Neural cell (in vitro differentiated cells): ENCODE data around the gene ACHE.

Source experiments
- EP300 ChIP-seq: fragments of 450-650 bp; conservative IDR thresholded peaks from 2 replicates; pipeline ENCODE4 v1.6.1; 2014; ENCODE audit warnings: antibody characterized with exemption, mild to moderate bottlenecking, moderate library complexity; ENCODE audit not compliant: poor library complexity, severe bottlenecking
- EZH2 ChIP-seq: fragments of 200-600, 300-800 bp; shearing (Covaris generic), sonication (generic); IDR thresholded peaks from 2 replicates; pipeline ENCODE4 v1.6.1; 2014; ENCODE audit warnings: antibody characterized with exemption, low read length, borderline replicate concordance, mild to moderate bottlenecking; ENCODE audit not compliant: insufficient read depth, poor library complexity, severe bottlenecking
- MXI1 ChIP-seq: fragments of 450-650 bp; conservative IDR thresholded peaks from 2 replicates; pipeline ENCODE4 v1.6.1; 2014; ENCODE audit warnings: antibody characterized with exemption, mild to moderate bottlenecking; ENCODE audit not compliant: poor library complexity, severe bottlenecking
- POLR2AphosphoS5 ChIP-seq: IDR thresholded peaks from 2 replicates; pipeline ENCODE4 v1.6.1; 2012
- RAD21 ChIP-seq: fragments of 450-650 bp; conservative IDR thresholded peaks from 2 replicates; pipeline ENCODE4 v1.6.1; 2014; ENCODE audit warnings: antibody characterized with exemption, mild to moderate bottlenecking, moderate library complexity
- SMC3 ChIP-seq: fragments of 450-650 bp; conservative IDR thresholded peaks from 2 replicates; pipeline ENCODE4 v1.6.1; 2014; ENCODE audit warnings: antibody characterized with exemption, mild to moderate bottlenecking, moderate library complexity; ENCODE audit not compliant: poor library complexity
- TAF1 ChIP-seq: IDR thresholded peaks from 2 replicates; pipeline ENCODE4 v1.6.1; 2012; ENCODE audit warnings: low read depth
- TF ChIP-seq, protein P1 (sequence below): fragments of 450-650 bp; IDR thresholded peaks from 2 replicates; pipeline ENCODE4 v1.5.1; 2014; ENCODE audit warnings: antibody characterized with exemption, mild to moderate bottlenecking, moderate library complexity; ENCODE audit not compliant: poor library complexity, severe bottlenecking

GRCh38 chr7:100901921-100902332 is 6.2 kb upstream of the ACHE start:
- TF ChIP-seq EP300: no peak
- TF ChIP-seq, protein P1, sequence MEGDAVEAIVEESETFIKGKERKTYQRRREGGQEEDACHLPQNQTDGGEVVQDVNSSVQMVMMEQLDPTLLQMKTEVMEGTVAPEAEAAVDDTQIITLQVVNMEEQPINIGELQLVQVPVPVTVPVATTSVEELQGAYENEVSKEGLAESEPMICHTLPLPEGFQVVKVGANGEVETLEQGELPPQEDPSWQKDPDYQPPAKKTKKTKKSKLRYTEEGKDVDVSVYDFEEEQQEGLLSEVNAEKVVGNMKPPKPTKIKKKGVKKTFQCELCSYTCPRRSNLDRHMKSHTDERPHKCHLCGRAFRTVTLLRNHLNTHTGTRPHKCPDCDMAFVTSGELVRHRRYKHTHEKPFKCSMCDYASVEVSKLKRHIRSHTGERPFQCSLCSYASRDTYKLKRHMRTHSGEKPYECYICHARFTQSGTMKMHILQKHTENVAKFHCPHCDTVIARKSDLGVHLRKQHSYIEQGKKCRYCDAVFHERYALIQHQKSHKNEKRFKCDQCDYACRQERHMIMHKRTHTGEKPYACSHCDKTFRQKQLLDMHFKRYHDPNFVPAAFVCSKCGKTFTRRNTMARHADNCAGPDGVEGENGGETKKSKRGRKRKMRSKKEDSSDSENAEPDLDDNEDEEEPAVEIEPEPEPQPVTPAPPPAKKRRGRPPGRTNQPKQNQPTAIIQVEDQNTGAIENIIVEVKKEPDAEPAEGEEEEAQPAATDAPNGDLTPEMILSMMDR: no peak
- no peak for TF ChIP-seq POLR2AphosphoS5
- no peak for TF ChIP-seq TAF1
- no peak for TF ChIP-seq RAD21
- TF ChIP-seq SMC3: no peak
- no peak for TF ChIP-seq MXI1
- TF ChIP-seq EZH2: no peak
